IMR-90 (cell line): ENCODE measurements around the gene DAPK1. TPM values are rescaled to one million over a fixed set of nuclear protein-coding genes. Genes with fewer than 3 reads are reported as not detected.

ENCODE experiments used
- ATAC-seq: fragments of 200-7000 bp; cut with Tn5 transposase; 2 replicates; pipeline ENCODE4 v1.9.1; 2020; ENCODE audit warnings: low read depth, mild to moderate bottlenecking, moderate library complexity
- BruUV-seq: library from RNA; stranded (reverse); fragments of 400-500 nt; replicated peaks from 2 replicates; lab custom pipeline; 2021; lab: Mats Ljungman, UMichigan
- CTCF ChIA-PET: fragments of 300-600 bp; formaldehyde crosslinking; extraction: SDS; loops from one replicate; lab custom pipeline; 2021; ENCODE audit warnings: antibody characterized with exemption; lab: Yijun Ruan, JAX
- POLR2A ChIA-PET: fragments of 300-600 bp; sonication (Branson Sonifier 250); formaldehyde crosslinking; loops from one replicate; lab custom pipeline; 2022; ENCODE audit warnings: antibody characterized with exemption; ENCODE audit not compliant: unreplicated experiment; lab: Charles Lee
- DNase-seq: peaks from one replicate; pipeline ENCODE4 v3.0.0; 2013
- H2AFZ ChIP-seq: replicated peaks from 2 replicates; pipeline ENCODE3; 2013; ENCODE audit warnings: low read length, mild to moderate bottlenecking; ENCODE audit not compliant: poor library complexity
- H2AK5ac ChIP-seq: 2 replicates; pipeline ENCODE4 v1.6.1; 2013; ENCODE audit warnings: low read depth, low read length, inconsistent platforms
- H2AK9ac ChIP-seq: replicated peaks from 2 replicates; pipeline ENCODE3; 2013; ENCODE audit warnings: mild to moderate bottlenecking, low read depth, low read length, moderate library complexity; ENCODE audit not compliant: poor library complexity
- H2BK120ac ChIP-seq: 2 replicates; pipeline ENCODE4 v1.6.1; 2013; ENCODE audit warnings: low read depth, low read length, inconsistent platforms
- H2BK15ac ChIP-seq: 3 replicates; pipeline ENCODE4 v1.6.1; 2013; ENCODE audit warnings: low read depth, low read length, inconsistent platforms
- H2BK20ac ChIP-seq: 2 replicates; pipeline ENCODE4 v1.6.1; 2013; ENCODE audit warnings: low read depth, mild to moderate bottlenecking, inconsistent platforms, low read length, moderate library complexity
- H2BK5ac ChIP-seq: 2 replicates; pipeline ENCODE4 v1.6.1; 2013; ENCODE audit warnings: mild to moderate bottlenecking, low read depth, low read length, inconsistent platforms; ENCODE audit not compliant: poor library complexity, severe bottlenecking
- H3K14ac ChIP-seq: replicated peaks from 2 replicates; pipeline ENCODE4 v1.6.1; 2013; ENCODE audit warnings: low read depth, low read length, inconsistent platforms
- H3K18ac ChIP-seq: 2 replicates; pipeline ENCODE4 v1.6.1; 2013; ENCODE audit warnings: low read depth, low read length, control low read depth
- H3K23ac ChIP-seq: 2 replicates; pipeline ENCODE4 v1.6.1; 2013; ENCODE audit warnings: low read depth, low read length, inconsistent platforms
- H3K27ac ChIP-seq: 2 replicates; pipeline ENCODE4 v1.5.1; 2013; ENCODE audit warnings: mild to moderate bottlenecking, control low read depth, low read length; ENCODE audit not compliant: insufficient read depth
- H3K27me3 ChIP-seq: 2 replicates; pipeline ENCODE4 v1.6.1; 2013; ENCODE audit warnings: low read length; ENCODE audit not compliant: control insufficient read depth, insufficient read depth
- H3K36me3 ChIP-seq: 2 replicates; pipeline ENCODE4 v1.6.1; 2013; ENCODE audit warnings: low read length, mixed read lengths; ENCODE audit not compliant: control insufficient read depth, insufficient read depth
- H3K4ac ChIP-seq: 2 replicates; pipeline ENCODE4 v1.6.1; 2013; ENCODE audit warnings: low read depth, low read length, inconsistent platforms
- H3K4me1 ChIP-seq: 2 replicates; pipeline ENCODE4 v1.6.1; 2013; ENCODE audit warnings: low read length, mixed read lengths; ENCODE audit not compliant: control insufficient read depth, insufficient read depth
- H3K4me2 ChIP-seq: 2 replicates; pipeline ENCODE4 v1.6.1; 2013; ENCODE audit warnings: low read depth, mild to moderate bottlenecking, control low read depth, low read length, moderate library complexity
- H3K4me3 ChIP-seq: 2 replicates; pipeline ENCODE4 v1.5.1; 2013; ENCODE audit warnings: low read depth, mild to moderate bottlenecking, control low read depth, low read length, moderate library complexity; ENCODE audit not compliant: insufficient read depth
- H3K56ac ChIP-seq: 2 replicates; pipeline ENCODE4 v1.6.1; 2013; ENCODE audit warnings: low read length, inconsistent platforms; ENCODE audit not compliant: insufficient read depth; ENCODE audit errors: extremely low read depth
- H3K79me1 ChIP-seq, 2 experiments: 2 replicates each; pipeline ENCODE4 v1.6.1; 2013; ENCODE audit warnings: low read length in 2 of 2, inconsistent platforms in 1 of 2, low read depth in 1 of 2
- H3K9ac ChIP-seq: 2 replicates; pipeline ENCODE4 v1.6.1; 2013; ENCODE audit warnings: low read depth, low read length, control low read depth
- H3K9me1 ChIP-seq: 2 replicates; pipeline ENCODE4 v1.6.1; 2013; ENCODE audit warnings: low read length, inconsistent platforms; ENCODE audit not compliant: insufficient read depth
- H3K9me3 ChIP-seq: 2 replicates; pipeline ENCODE4 v1.6.1; 2013; ENCODE audit warnings: low read length; ENCODE audit not compliant: control insufficient read depth, insufficient read depth
- H4K20me1 ChIP-seq: 2 replicates; pipeline ENCODE4 v1.6.1; 2013; ENCODE audit warnings: low read length, inconsistent platforms; ENCODE audit not compliant: insufficient read depth
- H4K5ac ChIP-seq: 2 replicates; pipeline ENCODE4 v1.6.1; 2013; ENCODE audit warnings: mild to moderate bottlenecking, low read depth, low read length, control low read depth
- H4K8ac ChIP-seq, 2 experiments: 2 replicates each; pipeline ENCODE4 v1.6.1; 2013; ENCODE audit warnings: low read depth in 2 of 2, low read length in 2 of 2, control low read depth in 1 of 2, inconsistent platforms in 1 of 2
- H4K91ac ChIP-seq: 2 replicates; pipeline ENCODE4 v1.6.1; 2013; ENCODE audit warnings: low read depth, low read length, inconsistent platforms; ENCODE audit not compliant: insufficient read depth
- BHLHE40 ChIP-seq: fragments of 150-350 bp; IDR thresholded peaks from 2 replicates; pipeline ENCODE4 v1.6.1; 2016; ENCODE audit warnings: mild to moderate bottlenecking, low read depth, low read length
- CEBPB ChIP-seq: IDR thresholded peaks from 2 replicates; pipeline ENCODE4 v1.6.1; 2012; ENCODE audit warnings: low read depth, low read length, improper control_type of control experiment
- CHD1 ChIP-seq: IDR thresholded peaks from 2 replicates; pipeline ENCODE4 v1.6.1; 2012; ENCODE audit warnings: low read depth, low read length, improper control_type of control experiment
- FOS ChIP-seq: fragments of 150-350 bp; IDR thresholded peaks from 2 replicates; pipeline ENCODE4 v1.6.1; 2016; ENCODE audit warnings: low read depth, low read length
- MAFK ChIP-seq: IDR thresholded peaks from 2 replicates; pipeline ENCODE4 v1.6.1; 2012; ENCODE audit warnings: low read depth, low read length, improper control_type of control experiment
- MAZ ChIP-seq: IDR thresholded peaks from 2 replicates; pipeline ENCODE4 v1.6.1; 2012; ENCODE audit warnings: low read depth, mild to moderate bottlenecking, low read length, improper control_type of control experiment, moderate library complexity, borderline replicate concordance
- MXI1 ChIP-seq: IDR thresholded peaks from 2 replicates; pipeline ENCODE4 v1.6.1; 2012; ENCODE audit warnings: low read depth, mild to moderate bottlenecking, low read length, moderate library complexity, borderline replicate concordance
- NFE2L2 ChIP-seq: fragments of 150-350 bp; IDR thresholded peaks from 2 replicates; pipeline ENCODE4 v1.6.1; 2016; ENCODE audit warnings: low read depth, mild to moderate bottlenecking, low read length
- POLR2A ChIP-seq: IDR thresholded peaks from 2 replicates; pipeline ENCODE4 v1.6.1; 2012; ENCODE audit warnings: mild to moderate bottlenecking, low read depth, low read length
- RAD21 ChIP-seq: IDR thresholded peaks from 2 replicates; pipeline ENCODE4 v1.6.1; 2012; ENCODE audit warnings: low read length, improper control_type of control experiment
- RCOR1 ChIP-seq: IDR thresholded peaks from 2 replicates; pipeline ENCODE4 v1.6.1; 2012; ENCODE audit warnings: mild to moderate bottlenecking, low read length, improper control_type of control experiment; ENCODE audit not compliant: insufficient replicate concordance
- RFX5 ChIP-seq: IDR thresholded peaks from 2 replicates; pipeline ENCODE4 v1.8.0; 2012; ENCODE audit warnings: low read depth, mild to moderate bottlenecking, low read length, moderate library complexity
- SMC3 ChIP-seq: fragments of 150-350 bp; IDR thresholded peaks from 2 replicates; pipeline ENCODE4 v1.6.1; 2016; ENCODE audit warnings: low read depth, mild to moderate bottlenecking, antibody characterized with exemption, low read length, moderate library complexity
- WGBS, 2 experiments: methylation state at CpG; one replicate each; pipeline versions ENCODE4 v1.1.5 to v1.1.7; 2013; ENCODE audit warnings: missing lambda C conversion rate in 2 of 2; ENCODE audit not compliant: insufficient read length in 1 of 2; ENCODE audit errors: extremely low coverage in 2 of 2; 5-methylcytosine and 5-hydroxymethylcytosine counted together
- dilution Hi-C: fragments of 300-500 bp; cut with HindIII; formaldehyde crosslinking; loops from one replicate; pipeline ENCODE4 v1.14.3; 2018; ENCODE audit warnings: low sequenced_read_pairs; ENCODE audit not compliant: unreplicated experiment
- in situ Hi-C: fragments of 300-500 bp; cut with MboI; formaldehyde crosslinking; loops from 3 replicates; pipeline ENCODE4 v1.14.3; 2019; ENCODE audit warnings: low sequenced_read_pairs, inconsistent platforms, mixed read lengths
- intact Hi-C: fragments of 100-400 bp; cut with micrococcal nuclease; formaldehyde crosslinking; loops from 2 replicates; pipeline ENCODE4 v1.10.0; 2022
- polyA plus RNA-seq, 3 experiments: library from polyadenylated mRNA; depleted of rRNA; stranded (reverse); fragments of >200 nt; gene quantifications; 2 replicates each; pipeline ENCODE4 v1.2.3, GENCODE V29; 2012; ENCODE audit warnings: low replicate concordance in 1 of 3
- total RNA-seq: library from RNA; depleted of rRNA; stranded (reverse); fragments of >200 nt; gene quantifications from 2 replicates; pipeline ENCODE4 v1.2.3, GENCODE V29; 2012
- TF ChIP-seq, protein P1 (sequence below): conservative IDR thresholded peaks from 2 replicates; pipeline ENCODE4 v1.5.1; 2012; ENCODE audit warnings: mild to moderate bottlenecking, low read depth, low read length, improper control_type of control experiment
- TF ChIP-seq, protein P2 (sequence below): fragments of 150-350 bp; IDR thresholded peaks from 2 replicates; pipeline ENCODE4 v1.6.1; 2017; ENCODE audit warnings: mild to moderate bottlenecking, antibody characterized with exemption, low read length, low read depth
- TF ChIP-seq, protein P3 (sequence below): fragments of 150-350 bp; IDR thresholded peaks from 2 replicates; pipeline ENCODE4 v1.6.1; 2016; ENCODE audit warnings: low read depth, mild to moderate bottlenecking, low read length, moderate library complexity, borderline replicate concordance

DAPK1 gene
- total and polyA plus RNA-seq, 2 of the 4 experiments (the other 2 are of a cell fraction) = under 0.01 to 0.03 TPM

DNA sequence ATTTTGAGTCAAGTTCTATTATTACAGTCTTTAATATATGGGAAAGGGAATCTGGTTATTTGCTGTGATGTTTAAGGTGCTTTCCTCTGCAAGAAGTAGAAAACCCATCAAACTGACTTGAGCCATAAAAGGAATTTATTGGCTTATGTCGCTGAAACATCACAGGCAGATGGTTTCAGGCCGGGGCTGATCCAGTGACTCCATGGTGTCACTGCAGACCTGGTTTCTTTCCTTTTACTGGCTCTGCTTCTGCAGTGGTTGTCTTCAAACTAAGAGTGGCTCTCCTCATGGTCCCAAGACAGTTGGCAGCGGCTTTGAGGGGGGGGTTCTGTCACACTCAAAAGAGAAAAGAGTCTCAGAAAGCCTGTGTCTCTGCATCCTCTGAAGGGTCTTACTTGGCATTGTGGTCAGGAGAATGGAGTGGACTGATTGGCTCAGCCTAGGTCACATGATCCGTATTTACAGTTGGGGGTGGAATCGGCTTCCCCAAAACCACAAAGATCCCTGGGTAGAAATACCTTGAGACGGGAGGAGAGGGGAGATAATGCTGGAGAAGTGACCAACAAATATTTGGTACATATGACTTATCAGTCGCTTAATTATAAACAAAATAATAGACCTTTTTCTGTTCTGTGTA, 106.3 kb downstream of the DAPK1 start:
- H3K4me3 ChIP-seq = no peak overlapping the region
- no peak overlapping the region for H3K18ac ChIP-seq
- intact Hi-C loops (loop anchor here (5.0 kb wide), 1 partner anchor 267 kb away; no protein-coding TSS in a partner anchor), in situ Hi-C loops (no loop called here), dilution Hi-C loops (no loop called here)
- no peak overlapping the region for H3K9ac ChIP-seq
- H3K9me3 ChIP-seq = no peaks in the 10 kb centered on the region
- H3K27me3 ChIP-seq = peaks cover 4% of the 10 kb centered on the region; the same call in 1 of the 2 replicates
- H2AK9ac ChIP-seq = no peak overlapping the region
- H2BK120ac ChIP-seq = no peak overlapping the region
- H3K27ac ChIP-seq = no peak overlapping the region
- WGBS, 2 experiments = 80% methylated on average over 1 of the region's 7 CpGs; no CpG with 5 or more reads in 1 of the 2 experiments
- H3K56ac ChIP-seq = no peak overlapping the region
- H2AFZ ChIP-seq = no peak overlapping the region
- no peak overlapping the region for H2BK15ac ChIP-seq
- peaks cover 18% of the 10 kb centered on the region for H3K4me1 ChIP-seq
- H2AK5ac ChIP-seq = no peak overlapping the region
- no peak overlapping the region for H3K4ac ChIP-seq
- ChIA-PET CTCF (no interaction called here), POLR2A (no interaction called here)
- no peaks in the 10 kb centered on the region for H3K36me3 ChIP-seq
- no peaks in the 10 kb centered on the region for H3K79me1 ChIP-seq
- DNase-seq (no peak), ATAC-seq (no peak)
- no TSS peak for BruUV-seq
- H4K5ac ChIP-seq = no peak overlapping the region
- H3K9me1 ChIP-seq = no peaks in the 10 kb centered on the region
- H3K23ac ChIP-seq = no peak overlapping the region
- TF ChIP-seq BHLHE40 (no peak), CEBPB (no peak), RAD21 (no peak), MXI1 (no peak), MAFK (no peak), POLR2A (no peak), NFE2L2 (no peak), FOS (no peak), RCOR1 (no peak), MAZ (no peak), CHD1 (no peak), SMC3 (no peak), RFX5 (no peak)
- TF ChIP-seq, protein P1, sequence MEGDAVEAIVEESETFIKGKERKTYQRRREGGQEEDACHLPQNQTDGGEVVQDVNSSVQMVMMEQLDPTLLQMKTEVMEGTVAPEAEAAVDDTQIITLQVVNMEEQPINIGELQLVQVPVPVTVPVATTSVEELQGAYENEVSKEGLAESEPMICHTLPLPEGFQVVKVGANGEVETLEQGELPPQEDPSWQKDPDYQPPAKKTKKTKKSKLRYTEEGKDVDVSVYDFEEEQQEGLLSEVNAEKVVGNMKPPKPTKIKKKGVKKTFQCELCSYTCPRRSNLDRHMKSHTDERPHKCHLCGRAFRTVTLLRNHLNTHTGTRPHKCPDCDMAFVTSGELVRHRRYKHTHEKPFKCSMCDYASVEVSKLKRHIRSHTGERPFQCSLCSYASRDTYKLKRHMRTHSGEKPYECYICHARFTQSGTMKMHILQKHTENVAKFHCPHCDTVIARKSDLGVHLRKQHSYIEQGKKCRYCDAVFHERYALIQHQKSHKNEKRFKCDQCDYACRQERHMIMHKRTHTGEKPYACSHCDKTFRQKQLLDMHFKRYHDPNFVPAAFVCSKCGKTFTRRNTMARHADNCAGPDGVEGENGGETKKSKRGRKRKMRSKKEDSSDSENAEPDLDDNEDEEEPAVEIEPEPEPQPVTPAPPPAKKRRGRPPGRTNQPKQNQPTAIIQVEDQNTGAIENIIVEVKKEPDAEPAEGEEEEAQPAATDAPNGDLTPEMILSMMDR = no peak
- TF ChIP-seq, protein P2, sequence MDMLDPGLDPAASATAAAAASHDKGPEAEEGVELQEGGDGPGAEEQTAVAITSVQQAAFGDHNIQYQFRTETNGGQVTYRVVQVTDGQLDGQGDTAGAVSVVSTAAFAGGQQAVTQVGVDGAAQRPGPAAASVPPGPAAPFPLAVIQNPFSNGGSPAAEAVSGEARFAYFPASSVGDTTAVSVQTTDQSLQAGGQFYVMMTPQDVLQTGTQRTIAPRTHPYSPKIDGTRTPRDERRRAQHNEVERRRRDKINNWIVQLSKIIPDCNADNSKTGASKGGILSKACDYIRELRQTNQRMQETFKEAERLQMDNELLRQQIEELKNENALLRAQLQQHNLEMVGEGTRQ = no peak
- TF ChIP-seq, protein P3, sequence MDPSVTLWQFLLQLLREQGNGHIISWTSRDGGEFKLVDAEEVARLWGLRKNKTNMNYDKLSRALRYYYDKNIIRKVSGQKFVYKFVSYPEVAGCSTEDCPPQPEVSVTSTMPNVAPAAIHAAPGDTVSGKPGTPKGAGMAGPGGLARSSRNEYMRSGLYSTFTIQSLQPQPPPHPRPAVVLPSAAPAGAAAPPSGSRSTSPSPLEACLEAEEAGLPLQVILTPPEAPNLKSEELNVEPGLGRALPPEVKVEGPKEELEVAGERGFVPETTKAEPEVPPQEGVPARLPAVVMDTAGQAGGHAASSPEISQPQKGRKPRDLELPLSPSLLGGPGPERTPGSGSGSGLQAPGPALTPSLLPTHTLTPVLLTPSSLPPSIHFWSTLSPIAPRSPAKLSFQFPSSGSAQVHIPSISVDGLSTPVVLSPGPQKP = no peak
- H2BK5ac ChIP-seq = no peak overlapping the region
- no peak overlapping the region for H4K8ac ChIP-seq
- H4K91ac ChIP-seq = no peak overlapping the region
- no peaks in the 10 kb centered on the region for H4K20me1 ChIP-seq
- no peak overlapping the region for H2BK20ac ChIP-seq
- no peak overlapping the region for H3K4me2 ChIP-seq
- H3K14ac ChIP-seq = no peak overlapping the region
